K562 (cell line): ENCODE results near the gene ALG9. TPM values are rescaled to one million over a fixed set of nuclear protein-coding genes. Genes with fewer than 3 reads are reported as not detected.

Experiments used
- ATAC-seq: fragments of 200-7000 bp; cut with Tn5 transposase; 3 replicates; pipeline ENCODE4 v1.9.1; 2020; ENCODE audit warnings: moderate library complexity
- BruUV-seq: library from RNA; stranded (reverse); fragments of 400-500 nt; replicated peaks from 2 replicates; lab custom pipeline; 2021; lab: Mats Ljungman, UMichigan
- CTCF ChIA-PET: fragments of 300-600 bp; formaldehyde crosslinking; extraction: SDS; loops from one replicate; lab custom pipeline; 2021; ENCODE audit warnings: low intra/inter-chr PET ratio; lab: Yijun Ruan, JAX
- POLR2A ChIA-PET: fragments of 300-600, 350-650 bp; sonication (Branson Sonifier 250); formaldehyde crosslinking; extraction: SDS; loops from one replicate; lab custom pipeline; 2021; ENCODE audit warnings: antibody characterized with exemption, inconsistent platforms; lab: Yijun Ruan, JAX
- DNase-seq, 4 experiments: peaks; one replicate each; pipeline versions ENCODE4 v3.0.0 to v3.0.0-alpha.2; 2011 to 2018; ENCODE audit warnings: low spot score in 3 of 4, mixed read lengths in 3 of 4; ENCODE audit errors: extremely low read depth in 1 of 4
- FAIRE-seq: peaks from 2 replicates; lab custom pipeline; 2011; peaks lifted over from hg19 to GRCh38; lab: Jason Lieb, UNC
- H2AFZ ChIP-seq: 2 replicates; pipeline ENCODE4 v1.6.0; 2011; ENCODE audit warnings: low read depth, low read length, control low read depth, inconsistent platforms
- H3K27ac ChIP-seq: fragments of 200-600 bp; 3 replicates; pipeline ENCODE4 v1.8.0; 2011; ENCODE audit warnings: low read depth, mild to moderate bottlenecking, control low read depth, inconsistent platforms, low read length, moderate library complexity, mixed read lengths; ENCODE audit errors: extremely low read depth
- H3K27me3 ChIP-seq, 2 experiments: fragments of 300-600 bp in 1 of 2; 2 replicates in 1 of 2; 3 replicates in 1 of 2; pipeline versions ENCODE4 v1.6.0 to v1.8.0; 2011; ENCODE audit warnings: inconsistent platforms in 2 of 2, low read length in 2 of 2, mild to moderate bottlenecking in 1 of 2, mixed read lengths in 1 of 2, moderate library complexity in 1 of 2; ENCODE audit not compliant: control insufficient read depth in 2 of 2, insufficient read depth in 2 of 2
- H3K36me3 ChIP-seq: fragments of 300-600 bp; 3 replicates; pipeline ENCODE4 v1.8.0; 2011; ENCODE audit warnings: mild to moderate bottlenecking, low read length, inconsistent platforms; ENCODE audit not compliant: control insufficient read depth, insufficient read depth
- H3K4me1 ChIP-seq, 2 experiments: fragments of 200-600 bp in 1 of 2; replicated peaks in 1 of 2; 2 replicates in 1 of 2; 3 replicates in 1 of 2; pipeline versions ENCODE4 v1.5.1 to v1.8.0; 2011; ENCODE audit warnings: inconsistent platforms in 2 of 2, low read length in 2 of 2, mild to moderate bottlenecking in 1 of 2, mixed read lengths in 1 of 2, moderate library complexity in 1 of 2; ENCODE audit not compliant: control insufficient read depth in 2 of 2, insufficient read depth in 2 of 2
- H3K4me2 ChIP-seq: 2 replicates; pipeline ENCODE4 v1.6.1; 2011; ENCODE audit warnings: low read length, control low read depth, inconsistent platforms, mixed read lengths; ENCODE audit not compliant: insufficient read depth
- H3K4me3 ChIP-seq: fragments of 200-600 bp; sonication (generic), shearing (Covaris generic); 2 replicates; pipeline ENCODE4 v1.5.1; 2016; ENCODE audit warnings: control low read depth, inconsistent platforms
- H3K79me2 ChIP-seq: fragments of 200-600 bp; 3 replicates; pipeline ENCODE4 v1.8.0; 2011; ENCODE audit warnings: low read length, inconsistent platforms; ENCODE audit not compliant: control insufficient read depth, insufficient read depth
- H3K9ac ChIP-seq, 2 experiments: 2 replicates each; pipeline versions ENCODE4 v1.6.0 to v1.6.1; 2011; ENCODE audit warnings: low read depth in 2 of 2, low read length in 2 of 2, control low read depth in 1 of 2, inconsistent platforms in 1 of 2, mild to moderate bottlenecking in 1 of 2, mixed read lengths in 1 of 2; ENCODE audit not compliant: insufficient read depth in 1 of 2
- H3K9me1 ChIP-seq: one replicate; pipeline ENCODE4 v1.6.0; 2011; ENCODE audit warnings: inconsistent platforms, mild to moderate bottlenecking, low read length, moderate library complexity; ENCODE audit not compliant: control insufficient read depth, insufficient read depth
- H3K9me3 ChIP-seq: replicated peaks from 2 replicates; pipeline ENCODE4 v1.5.1; 2011; ENCODE audit warnings: low read depth, low read length, inconsistent platforms; ENCODE audit not compliant: control insufficient read depth, insufficient read depth
- H4K20me1 ChIP-seq: replicated peaks from 2 replicates; pipeline ENCODE4 v1.6.1; 2011; ENCODE audit warnings: low read length, inconsistent platforms, mixed read lengths; ENCODE audit not compliant: control insufficient read depth, insufficient read depth
- CREBBP ChIP-seq: IDR thresholded peaks from one replicate; pipeline ENCODE4 v1.6.1; 2012; ENCODE audit warnings: low read depth, mild to moderate bottlenecking, control low read depth, inconsistent platforms, low read length
- ZNF121 ChIP-seq: sonication (generic); formaldehyde crosslinking; conservative IDR thresholded peaks from 2 replicates; pipeline ENCODE4 v1.8.0; 2022; ENCODE audit warnings: missing genetic modification reagents
- ZNF384 ChIP-seq: IDR thresholded peaks from 2 replicates; pipeline ENCODE4 v1.6.1; 2012; ENCODE audit warnings: low read depth, low read length, improper control_type of control experiment
- WGBS: fragments of 100-300 bp; shearing (Covaris generic); methylation state at CpG from one replicate; pipeline ENCODE4 v1.1.6; 2016; ENCODE audit warnings: low coverage, mixed read lengths; ENCODE audit not compliant: insufficient coverage; ENCODE audit errors: missing lambda C conversion rate; 5-methylcytosine and 5-hydroxymethylcytosine counted together
- in situ Hi-C: fragments of 300-500 bp; cut with MboI; formaldehyde crosslinking; loops from 4 replicates; pipeline ENCODE4 v1.15.0; 2018; ENCODE audit warnings: inconsistent platforms, mixed read lengths
- intact Hi-C: fragments of 100-400 bp; cut with micrococcal nuclease; formaldehyde crosslinking; loops from 2 replicates; pipeline ENCODE4 v1.14.2; 2022
- polyA plus RNA-seq, 8 experiments: library from polyadenylated mRNA; depleted of rRNA in 4 of 8; stranded (reverse) in 5 of 8; unstranded in 3 of 8; fragments of >200 nt; fragmentation: Nextera tagmentation in 2 of 8; fragmentation: Illumina TruSeq in 1 of 8; extraction: Ambion mirVana in 2 of 8; extraction: Trizol in 1 of 8; gene quantifications; 2 replicates each; pipeline versions ENCODE4 v1.2.1 to v1.2.3, GENCODE V29; 2011 to 2014; ENCODE audit warnings: inconsistent platforms in 1 of 8, missing spikeins in 1 of 8
- total RNA-seq, 7 experiments: library from RNA; depleted of rRNA in 6 of 7; stranded (reverse); fragments of >200 nt in 6 of 7; fragmentation: Illumina TruSeq in 2 of 7; extraction: Trizol in 2 of 7; gene quantifications; 2 replicates each; pipeline versions ENCODE4 v1.2.1 to v1.2.3, GENCODE V29; 2011 to 2021; ENCODE audit warnings: low replicate concordance in 1 of 7
- TF ChIP-seq, protein P1 (sequence below): fragments of 200-400 bp; formaldehyde crosslinking; IDR thresholded peaks from 2 replicates; pipeline ENCODE4 v1.6.1; 2017; ENCODE audit warnings: mild to moderate bottlenecking, low read depth, low read length, moderate library complexity

The ALG9 gene
- total and polyA plus RNA-seq, 9 of the 15 experiments (the other 6 are each of a cell fraction or from before 2014, with no cell fraction given) = 11.5 to 40.5 (median 24.9) TPM

- H2AFZ ChIP-seq = no peak overlapping the region
- no peaks in the 10 kb centered on the region for H3K36me3 ChIP-seq
- FAIRE-seq = no peak
- in situ Hi-C loops = no loop called here
- ATAC-seq = no peak
- no peak overlapping the region for H3K4me3 ChIP-seq
- H3K4me1 ChIP-seq = peaks cover 2 to 24% of the 10 kb centered on the region in 2 experiments
- H3K79me2 ChIP-seq = no peaks in the 10 kb centered on the region
- peaks cover 3% of the 10 kb centered on the region for H3K9me1 ChIP-seq
- no peaks in the 10 kb centered on the region for H3K9me3 ChIP-seq
- CTCF ChIA-PET = no interaction called here
- no TSS peak for BruUV-seq
- H4K20me1 ChIP-seq = no peaks in the 10 kb centered on the region
- TF ChIP-seq ZNF121 (CRISPR knock-in tag) = 0 out of 2 replicates have a peak, but pooled peaks have one; percentile 31
- TF ChIP-seq, protein P1, sequence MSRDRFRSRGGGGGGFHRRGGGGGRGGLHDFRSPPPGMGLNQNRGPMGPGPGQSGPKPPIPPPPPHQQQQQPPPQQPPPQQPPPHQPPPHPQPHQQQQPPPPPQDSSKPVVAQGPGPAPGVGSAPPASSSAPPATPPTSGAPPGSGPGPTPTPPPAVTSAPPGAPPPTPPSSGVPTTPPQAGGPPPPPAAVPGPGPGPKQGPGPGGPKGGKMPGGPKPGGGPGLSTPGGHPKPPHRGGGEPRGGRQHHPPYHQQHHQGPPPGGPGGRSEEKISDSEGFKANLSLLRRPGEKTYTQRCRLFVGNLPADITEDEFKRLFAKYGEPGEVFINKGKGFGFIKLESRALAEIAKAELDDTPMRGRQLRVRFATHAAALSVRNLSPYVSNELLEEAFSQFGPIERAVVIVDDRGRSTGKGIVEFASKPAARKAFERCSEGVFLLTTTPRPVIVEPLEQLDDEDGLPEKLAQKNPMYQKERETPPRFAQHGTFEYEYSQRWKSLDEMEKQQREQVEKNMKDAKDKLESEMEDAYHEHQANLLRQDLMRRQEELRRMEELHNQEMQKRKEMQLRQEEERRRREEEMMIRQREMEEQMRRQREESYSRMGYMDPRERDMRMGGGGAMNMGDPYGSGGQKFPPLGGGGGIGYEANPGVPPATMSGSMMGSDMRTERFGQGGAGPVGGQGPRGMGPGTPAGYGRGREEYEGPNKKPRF = no peak
- TF ChIP-seq, all 486 proteins: peak for 1
- Histone ChIP-seq H3K9ac (no peak overlapping the region), H3K27me3 (no peaks in the 10 kb centered on the region), H3K27ac (no peak overlapping the region), H3K4me2 (no peak overlapping the region)
- WGBS = 41% methylated on average over 2 of the region's 2 CpGs
- POLR2A ChIA-PET = interaction anchor here (0.8 to 1.1 kb wide), 2 partner anchors 8 to 9 kb away, joined by 4 read pairs; no protein-coding TSS in a partner anchor
- DNase-seq = no peak
- intact Hi-C loops = no loop called here
These were observed 45.9 kb upstream of the ALG9 start for GRCh38 chr11:111917312-111917711.

DNA sequence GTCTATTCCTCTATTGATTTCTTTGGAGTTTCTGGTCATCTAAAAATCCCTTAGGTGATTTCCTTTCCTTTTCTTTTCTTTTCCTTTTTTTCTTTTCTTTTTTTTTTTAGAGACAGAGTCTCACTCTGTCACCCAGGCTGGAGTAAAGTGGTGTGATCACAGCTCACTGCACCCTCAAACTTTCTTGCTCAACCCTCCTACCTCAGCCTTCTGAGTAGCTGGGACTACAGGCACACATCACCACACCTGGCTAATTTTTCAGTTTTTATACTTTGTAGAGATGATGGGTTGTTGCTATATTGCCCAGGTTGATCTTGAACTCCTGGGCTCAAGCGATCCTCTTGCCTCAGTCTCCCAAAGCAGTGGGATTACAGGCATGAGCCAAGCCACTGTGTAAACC is 45.4 kb upstream of the ALG9 start:
- no peak for FAIRE-seq
- Histone ChIP-seq H3K9ac (no peak overlapping the region), H2AFZ (no peak overlapping the region), H3K4me3 (no peak overlapping the region), H3K36me3 (no peaks in the 10 kb centered on the region), H3K4me1 (peaks cover 6 to 29% of the 10 kb centered on the region in 2 experiments; a peak in 4 of 5 replicates), H4K20me1 (no peaks in the 10 kb centered on the region), H3K27me3 (no peaks in the 10 kb centered on the region), H3K9me1 (peaks cover 3% of the 10 kb centered on the region), H3K4me2 (no peak overlapping the region), H3K79me2 (no peaks in the 10 kb centered on the region), H3K27ac (no peak overlapping the region), H3K9me3 (no peaks in the 10 kb centered on the region)
- TF ChIP-seq ZNF384 (no peak), CREBBP (no peak)
- 18% methylated on average over 1 of the region's 1 CpG for WGBS
- ATAC-seq = no peak
- CTCF ChIA-PET = no interaction called here
- in situ Hi-C loops = no loop called here
- BruUV-seq = no TSS peak
- intact Hi-C loops = no loop called here
- DNase-seq = no peak
- POLR2A ChIA-PET = interaction anchor here (1.1 kb wide), 1 partner anchor 9 kb away, joined by 4 read pairs; no protein-coding TSS in a partner anchor
